GM18858 (cell line): Measurements from ENCODE around the gene CHST3.
"Not testable (repeated sequence)": the region's sequence is repeated elsewhere in the genome, so short reads cannot be mapped to it uniquely, and the experiment has no call there.

Source experiments
- ATAC-seq: cut with Tn5 transposase; IDR thresholded peaks from one replicate; pipeline ENCODE4 v1.9.1; 2021; ENCODE audit not compliant: unreplicated experiment

CHST3 gene

DNA sequence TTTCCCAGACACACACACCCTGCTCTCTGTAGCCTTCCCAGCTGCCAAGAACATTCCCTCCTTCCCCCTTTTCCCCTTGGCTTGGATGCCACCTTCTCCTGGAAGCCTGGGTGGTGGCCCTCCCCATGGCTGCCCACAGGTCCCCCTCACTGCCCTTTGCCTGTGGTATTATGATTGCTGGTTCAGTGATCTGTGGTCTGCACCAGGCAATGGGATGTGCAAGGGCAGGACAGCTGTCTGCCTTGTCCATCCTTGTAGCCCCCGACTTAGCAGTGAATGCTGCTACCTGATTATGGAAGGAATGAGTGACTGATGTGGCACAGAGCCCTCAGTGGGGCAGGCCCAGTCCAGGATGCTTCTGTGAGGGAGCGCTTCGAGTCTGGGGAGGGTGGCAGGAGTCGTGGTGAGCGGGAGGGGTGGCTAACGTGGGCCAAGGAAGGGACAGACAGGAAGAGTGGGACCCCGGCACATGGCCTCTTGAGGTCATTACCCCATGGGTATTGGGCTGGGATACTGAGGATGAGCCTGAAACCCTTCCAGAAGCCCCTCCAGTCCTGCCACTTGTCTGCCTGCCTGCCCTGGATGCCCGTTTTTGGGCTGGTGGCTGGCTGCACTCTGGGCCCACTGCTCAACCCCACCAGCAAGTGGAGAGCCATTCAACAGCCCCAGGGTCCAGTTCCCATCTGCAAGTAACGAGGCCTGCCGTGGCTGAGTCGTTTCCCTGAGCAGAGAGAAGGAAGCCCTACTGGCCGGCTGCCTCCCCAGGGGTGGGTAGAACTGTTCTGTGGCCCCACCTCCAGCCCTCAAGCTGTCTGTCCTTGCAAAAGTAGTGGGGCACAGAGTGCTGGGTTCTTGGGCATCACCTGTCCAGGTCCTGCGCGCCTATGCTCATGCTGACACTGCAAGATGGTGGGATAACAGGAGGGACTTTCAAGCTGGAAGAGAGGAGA lies 8.8 kb downstream of the CHST3 start:
- no peak for ATAC-seq

DNA sequence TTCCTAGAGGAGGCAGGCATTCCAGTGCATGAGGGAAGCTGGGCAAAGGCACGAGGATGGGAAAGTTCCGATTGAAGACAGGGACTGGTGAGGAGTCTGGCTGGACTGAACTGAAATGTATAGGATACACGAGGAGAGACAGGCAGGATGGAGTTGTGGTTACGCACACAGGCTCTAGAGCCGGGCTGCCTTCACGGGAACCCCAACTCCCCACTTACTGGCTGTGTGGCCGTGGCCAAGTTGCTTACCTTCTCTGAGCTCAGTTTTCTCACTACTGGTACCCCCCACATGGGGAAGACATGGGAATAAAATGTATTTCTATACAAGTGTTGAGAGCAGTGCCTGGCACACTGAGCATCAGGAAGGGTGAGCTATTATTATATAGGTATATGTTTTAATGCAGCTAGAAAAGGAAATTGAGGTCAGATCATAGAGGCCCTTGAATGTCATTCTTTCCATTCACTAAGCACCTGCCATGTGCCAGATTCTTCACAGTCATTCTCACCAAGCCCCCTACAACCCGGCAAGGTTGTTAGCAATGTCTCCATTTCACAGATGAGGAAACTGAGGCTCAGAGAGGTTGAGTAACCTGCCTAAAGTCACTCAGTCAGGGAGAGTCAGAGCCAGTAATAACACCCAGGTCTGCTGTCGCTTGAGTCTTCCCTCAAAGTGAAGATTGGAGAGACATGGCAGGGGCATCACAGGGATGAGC lies 9.7 kb downstream of the CHST3 start:
- no peak for ATAC-seq

DNA sequence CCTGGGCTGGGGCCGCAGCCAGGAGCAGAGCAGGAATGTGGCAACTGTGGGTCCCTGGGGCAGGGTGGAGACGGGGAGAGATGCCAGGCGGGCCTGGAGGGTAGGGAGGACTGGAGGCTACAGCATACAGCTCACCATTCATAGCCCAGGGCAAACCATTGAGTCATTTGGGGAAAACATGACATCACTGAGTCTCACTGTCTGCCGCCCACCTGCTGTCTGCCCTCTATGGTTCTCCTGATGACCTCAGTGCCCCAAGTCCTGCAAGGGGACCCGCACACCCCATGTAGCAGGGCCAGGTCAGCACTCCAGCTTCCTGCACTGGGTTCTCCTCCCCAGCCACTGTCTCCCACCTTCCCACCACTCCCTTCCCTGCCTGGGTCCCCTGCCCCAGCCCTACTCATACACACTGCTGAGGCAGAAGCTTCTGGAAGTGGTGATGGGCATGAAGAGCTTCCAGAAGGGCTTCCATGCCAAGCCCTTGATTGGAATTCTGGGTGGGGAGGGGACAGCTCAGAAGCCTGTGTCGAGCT lies 10.4 kb downstream of the CHST3 start:
- ATAC-seq, result no peak

DNA sequence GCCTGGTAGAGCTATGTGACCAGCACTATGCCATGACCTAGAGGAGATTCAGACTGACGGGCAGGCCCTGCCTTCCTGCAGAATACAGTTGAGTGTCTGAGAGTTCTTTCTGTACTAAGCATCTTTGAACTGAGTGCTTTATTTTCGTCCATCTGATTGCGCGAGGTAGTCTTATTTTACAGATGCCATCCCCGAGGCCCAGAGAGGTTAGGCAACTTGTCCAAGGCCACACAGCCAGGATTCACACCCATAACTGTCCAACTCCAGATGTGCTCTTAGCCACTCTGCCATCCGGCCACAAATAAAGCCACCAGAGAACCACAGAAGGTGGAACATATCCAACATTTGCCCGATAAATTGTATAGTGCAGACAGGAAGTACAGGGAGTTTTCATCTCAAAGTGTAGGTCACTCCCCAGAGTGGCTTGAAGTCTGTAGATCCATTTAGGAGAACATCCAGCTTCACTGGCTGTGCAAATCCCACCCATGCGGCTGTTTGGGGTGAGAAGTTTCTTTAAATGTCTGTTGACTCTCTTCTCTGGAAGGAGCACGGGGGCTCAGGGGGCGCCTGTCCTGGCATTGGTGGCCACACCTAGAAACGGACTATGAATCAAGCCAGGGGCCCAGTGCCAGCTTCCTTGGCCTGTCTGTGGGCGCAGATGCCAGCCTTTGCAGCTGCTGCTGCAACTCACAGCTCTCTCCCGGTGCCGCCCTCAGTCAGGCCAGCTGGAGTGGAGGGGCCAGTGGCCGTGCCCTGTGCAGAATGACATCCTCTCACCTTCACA lies 11.1 kb downstream of the CHST3 start:
- no peak for ATAC-seq

DNA sequence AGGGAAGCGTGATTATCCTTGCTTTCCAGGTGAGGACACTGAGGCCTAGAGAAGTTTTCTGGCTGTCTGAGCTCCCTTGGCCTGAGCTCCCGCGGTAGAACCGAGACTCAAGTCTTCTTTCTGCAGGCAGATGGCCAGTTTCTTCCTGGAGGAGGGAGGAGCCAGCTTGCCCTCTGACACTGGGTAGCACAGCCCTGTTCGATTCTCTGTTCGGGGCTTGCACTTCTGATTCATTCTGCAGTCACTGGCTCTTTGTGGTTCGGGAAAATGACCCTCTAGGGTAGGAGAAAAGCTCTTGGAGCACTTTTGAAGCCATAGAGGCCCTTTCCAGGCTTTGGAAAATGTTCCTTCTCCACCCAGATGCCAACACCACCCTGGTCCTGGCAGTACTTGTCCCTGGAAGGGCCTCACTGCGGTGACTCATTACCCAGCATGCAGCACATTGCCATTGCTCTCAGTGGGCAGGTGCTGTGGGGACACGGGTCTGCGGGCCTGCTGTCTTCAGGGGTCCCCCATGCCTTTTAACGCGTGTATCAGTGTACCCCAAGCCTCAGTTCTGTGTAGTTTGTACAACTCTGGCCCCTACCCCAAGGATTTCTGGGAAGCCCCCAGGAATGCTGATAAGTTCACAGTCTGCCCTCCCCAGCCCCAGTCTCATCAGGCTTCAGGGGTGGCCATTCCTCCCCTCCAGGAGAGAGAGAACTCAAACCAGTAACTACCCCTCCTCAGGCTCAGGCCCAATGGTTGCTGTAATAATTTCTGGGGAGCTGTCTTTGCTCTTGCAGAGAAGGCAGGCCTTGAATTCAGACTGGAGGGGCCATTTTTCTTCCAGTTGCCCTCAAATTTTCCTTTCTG lies 11.9 kb downstream of the CHST3 start:
- ATAC-seq, result no peak

DNA sequence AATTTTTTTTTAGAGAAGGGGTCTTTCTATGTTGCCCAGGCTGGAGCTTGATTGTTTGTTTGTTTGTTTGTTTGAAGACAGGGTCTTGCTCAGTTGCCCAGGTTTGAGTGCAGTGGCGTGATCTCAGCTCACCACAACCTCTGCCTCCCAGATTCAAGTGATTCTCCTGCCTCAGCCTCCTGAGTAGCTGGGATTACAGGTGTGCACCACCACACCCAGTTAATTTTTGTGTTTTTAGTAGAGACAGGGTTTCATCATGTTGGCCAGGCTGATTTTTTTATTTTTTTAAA lies 13.4 kb downstream of the CHST3 start:
- not testable (repeated sequence) for ATAC-seq

DNA sequence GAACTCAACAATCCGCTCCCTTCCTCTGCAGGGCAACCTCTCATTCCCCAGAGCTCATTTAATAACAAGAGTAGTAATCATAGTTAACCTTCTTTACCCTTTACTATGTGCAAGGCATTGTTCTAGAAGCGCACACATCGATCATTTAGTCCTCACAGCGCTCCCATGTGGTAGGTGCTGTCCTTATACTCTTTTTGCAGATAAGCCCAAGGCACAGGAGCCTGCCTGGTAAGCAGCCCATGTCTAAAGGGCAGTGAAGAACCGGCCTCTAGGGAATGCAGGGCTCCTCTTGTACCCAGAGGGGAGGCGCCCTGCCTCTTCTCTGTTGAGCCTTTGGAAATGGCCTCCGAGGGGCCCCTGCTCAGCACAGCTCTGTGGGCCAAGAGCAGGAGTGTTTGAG lies 14.3 kb downstream of the CHST3 start:
- no peak for ATAC-seq

DNA sequence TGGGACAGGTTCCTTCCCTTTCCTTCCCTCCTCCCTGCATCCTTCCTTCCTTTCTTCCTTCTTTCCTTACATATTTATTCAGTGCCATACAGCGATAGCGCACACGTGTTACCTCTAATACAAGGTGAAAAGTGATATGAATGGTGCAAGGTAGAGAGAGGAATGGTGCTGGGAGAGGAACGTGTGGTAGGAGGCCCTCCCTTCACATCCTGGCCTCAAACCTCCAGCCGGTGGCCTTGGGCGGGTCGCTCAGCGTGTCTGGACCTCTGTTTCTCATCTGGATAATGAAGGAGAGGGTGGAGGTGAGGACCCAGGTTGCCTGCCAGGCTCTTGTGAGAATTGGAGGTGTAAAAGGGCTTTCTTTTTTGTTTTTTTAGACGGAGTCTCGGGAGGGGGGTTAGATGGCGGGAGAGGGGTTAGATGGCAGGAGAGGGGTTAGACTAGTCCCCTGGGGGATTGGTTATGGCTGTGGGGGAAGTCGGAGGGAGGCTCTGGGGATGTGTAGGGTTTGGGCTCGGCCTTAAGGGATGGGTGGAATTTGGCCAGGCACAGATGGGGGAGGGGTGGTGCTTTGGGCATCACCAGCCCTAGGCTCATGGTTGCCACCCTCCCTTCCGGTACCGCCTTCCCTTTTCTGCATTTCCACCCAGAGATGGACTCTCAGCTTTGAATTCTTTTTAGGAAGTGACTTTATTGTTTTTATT lies 14.9 kb downstream of the CHST3 start:
- ATAC-seq, result no peak

DNA sequence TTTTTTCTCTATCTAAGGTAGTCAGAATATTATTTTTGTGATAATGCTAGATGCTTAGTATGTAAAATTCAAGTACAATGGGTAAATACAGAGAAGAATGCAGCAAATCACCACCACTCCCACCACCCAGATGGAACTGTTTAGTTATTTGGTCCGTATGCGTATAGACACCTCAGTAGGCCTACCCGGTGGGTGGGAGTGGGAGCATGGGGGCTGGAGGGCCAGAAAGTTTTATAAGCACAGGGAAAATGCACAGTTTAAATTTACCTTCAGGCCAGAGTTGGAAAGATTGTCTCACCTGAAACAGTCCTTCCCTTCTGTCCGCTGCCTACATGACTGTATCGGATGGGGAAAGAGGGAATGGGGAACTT lies 15.5 kb downstream of the CHST3 start:
- no peak for ATAC-seq

DNA sequence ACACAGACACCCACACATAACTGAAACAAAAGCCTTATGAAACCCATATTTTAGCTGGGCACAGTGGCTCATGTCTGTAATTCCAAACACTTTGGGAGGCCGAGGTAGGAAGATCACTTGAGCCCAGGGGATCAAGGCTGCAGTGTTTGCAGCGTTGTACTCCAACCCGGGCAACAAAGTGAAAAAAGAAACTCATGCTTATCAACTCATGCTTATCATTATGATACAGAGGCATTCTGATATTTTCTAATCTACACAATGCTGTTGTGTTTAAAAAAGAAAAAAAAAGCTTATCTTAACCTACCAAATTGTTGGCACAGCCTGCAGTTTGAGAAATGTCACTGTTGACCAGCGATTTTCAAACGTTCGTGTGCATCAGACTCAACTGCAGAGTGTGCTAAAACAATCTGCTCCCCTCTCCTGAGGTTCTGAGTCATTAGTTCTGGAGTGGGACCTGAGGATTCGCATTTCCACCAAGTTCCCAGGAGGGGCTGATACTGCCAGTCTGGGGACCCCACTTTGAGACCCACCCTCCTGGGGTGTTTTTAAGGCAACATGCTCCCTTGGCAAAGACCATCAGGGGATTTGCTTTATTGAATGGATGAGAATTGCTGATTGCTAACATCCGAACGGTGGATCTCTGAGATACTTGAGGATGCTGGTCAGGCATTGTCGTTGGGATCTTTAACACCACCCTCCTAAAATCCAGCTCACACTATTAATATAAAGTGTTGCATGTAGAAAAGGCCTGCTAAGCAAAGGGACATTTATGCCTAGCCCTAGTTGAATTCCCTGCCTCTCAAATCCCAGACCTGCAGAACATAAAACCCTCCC lies 16.2 kb downstream of the CHST3 start:
- no peak for ATAC-seq

DNA sequence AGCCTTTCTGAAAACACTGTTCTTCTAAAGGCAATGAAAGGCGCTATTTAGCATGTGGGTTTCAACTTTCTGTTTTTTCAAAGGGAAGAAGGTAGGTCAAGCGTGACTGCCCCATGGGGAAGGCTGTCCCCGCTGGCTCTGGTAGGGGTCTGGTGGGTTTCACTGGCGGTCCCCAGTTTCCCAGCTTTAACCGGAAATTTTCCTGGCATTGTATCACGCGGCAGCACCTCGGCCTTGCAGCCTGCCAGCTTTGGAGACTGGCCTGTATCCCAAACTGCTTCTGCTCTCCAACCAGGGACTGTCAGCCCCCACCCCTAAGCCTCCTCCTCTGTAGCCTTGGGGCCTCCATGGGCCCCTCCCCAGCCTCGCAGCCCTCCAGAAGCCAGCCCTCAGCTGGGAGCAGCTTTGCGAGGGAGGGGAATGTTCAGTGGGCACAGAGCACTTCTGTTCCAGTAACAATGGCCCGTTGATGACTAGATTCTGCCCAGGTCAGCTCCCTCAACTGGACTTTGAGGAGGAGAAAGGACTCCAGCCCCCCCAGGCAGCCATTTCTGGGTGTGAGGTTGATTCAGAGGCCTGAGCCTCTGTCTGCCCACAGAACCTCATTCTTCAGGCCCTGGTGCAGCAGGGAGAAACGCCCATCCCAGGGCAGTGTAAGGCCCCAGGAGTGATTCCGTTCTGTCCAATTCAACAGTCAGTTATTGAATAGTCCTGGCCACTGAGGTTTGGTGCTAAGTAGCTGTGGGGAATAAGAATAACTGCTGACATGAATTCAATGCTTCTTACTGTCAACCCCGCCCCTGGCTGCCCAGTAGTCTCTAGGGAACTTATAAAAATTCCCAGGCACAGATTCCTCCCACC lies 17.1 kb downstream of the CHST3 start:
- no peak for ATAC-seq

DNA sequence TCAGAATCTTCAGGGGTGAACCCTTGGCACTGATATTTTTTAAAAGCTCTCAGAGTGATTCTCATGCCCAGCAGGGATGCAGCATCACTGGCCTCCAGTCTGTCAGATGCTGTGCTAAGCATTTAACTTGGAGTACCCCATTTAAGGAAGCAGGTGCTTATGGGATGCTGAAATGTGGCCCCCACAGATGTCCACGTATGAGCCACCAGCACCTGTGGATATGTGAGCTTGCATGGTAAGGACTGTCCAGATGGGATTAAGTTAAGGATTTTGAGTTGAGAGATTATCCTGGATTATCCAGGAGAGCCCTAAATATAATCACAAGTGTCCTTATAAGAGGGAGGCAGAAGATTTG lies 17.7 kb downstream of the CHST3 start:
- ATAC-seq, result no peak

DNA sequence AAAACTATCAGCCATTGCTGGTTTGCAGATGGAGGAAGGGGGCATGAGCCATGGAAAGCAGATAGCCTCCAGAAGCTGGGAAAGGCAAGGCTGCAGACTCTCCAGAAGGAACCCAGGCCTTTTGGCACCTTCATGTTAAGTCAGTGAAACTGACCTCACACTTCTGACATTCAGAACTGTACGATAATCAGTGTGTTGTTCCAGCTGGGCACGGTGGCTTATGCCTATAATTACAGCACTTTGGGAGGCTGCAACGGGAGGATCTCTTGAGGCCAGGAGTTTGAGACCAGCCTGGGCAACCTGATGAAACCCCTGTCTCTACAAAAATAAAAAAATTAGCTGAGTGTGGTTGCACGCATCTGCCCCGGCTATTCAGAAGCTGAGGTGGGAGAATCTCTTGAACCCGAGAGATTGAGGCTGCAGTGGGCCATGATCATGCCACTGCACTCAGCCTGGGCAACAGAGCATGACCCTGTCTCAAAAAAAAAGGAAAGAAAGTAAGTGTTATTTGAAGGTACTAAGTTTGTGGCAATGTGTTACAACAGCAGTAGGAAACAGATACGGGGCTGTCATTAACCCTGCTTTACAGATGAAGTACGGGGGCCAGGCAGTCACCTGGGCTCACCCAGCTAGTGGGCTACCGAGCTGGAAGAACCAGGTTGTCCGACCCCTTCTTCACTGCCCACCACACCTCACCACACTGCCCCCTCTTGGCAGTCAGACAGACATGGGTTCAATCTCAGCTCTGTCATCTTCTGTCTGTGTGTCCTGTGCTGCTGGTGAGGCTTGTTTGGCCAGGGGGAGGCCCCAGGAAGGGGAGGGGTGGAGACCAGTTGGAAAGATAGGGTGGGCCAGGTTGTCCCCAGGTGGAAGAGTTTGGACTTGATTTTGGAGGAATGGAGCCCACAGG lies 18.3 kb downstream of the CHST3 start:
- no peak for ATAC-seq

DNA sequence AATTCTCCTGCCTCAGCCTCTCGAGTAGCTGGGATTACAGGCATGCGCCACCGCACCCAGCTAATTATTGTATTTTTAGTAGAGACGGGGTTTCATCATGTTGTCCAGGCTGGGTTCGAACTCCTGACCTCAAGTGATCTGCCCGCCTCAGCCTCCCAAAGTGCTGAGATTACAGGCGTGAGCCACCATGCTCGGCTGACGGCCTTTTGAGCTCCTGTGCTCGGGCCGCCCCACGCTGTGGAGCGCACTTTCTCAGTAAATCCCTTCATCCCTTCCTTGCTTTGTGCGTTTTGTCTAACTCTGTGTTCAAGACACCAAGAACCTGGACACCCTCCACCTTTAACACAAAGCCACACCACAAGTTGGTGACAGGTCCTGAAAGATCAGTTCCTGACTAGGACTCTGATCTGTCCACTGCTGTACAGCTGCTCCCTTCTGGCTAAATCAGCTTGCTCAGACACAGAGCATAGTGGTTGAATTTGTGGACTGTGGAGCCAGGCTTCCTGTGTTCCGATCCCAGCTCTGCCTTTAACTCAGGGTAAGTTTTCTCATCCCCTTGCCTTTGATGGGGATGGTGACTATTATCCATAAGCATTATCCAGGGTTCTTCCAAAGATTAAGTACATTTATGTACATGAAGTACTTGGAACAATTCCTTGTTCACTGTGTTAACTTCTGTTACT lies 20.1 kb downstream of the CHST3 start:
- ATAC-seq, result no peak

DNA sequence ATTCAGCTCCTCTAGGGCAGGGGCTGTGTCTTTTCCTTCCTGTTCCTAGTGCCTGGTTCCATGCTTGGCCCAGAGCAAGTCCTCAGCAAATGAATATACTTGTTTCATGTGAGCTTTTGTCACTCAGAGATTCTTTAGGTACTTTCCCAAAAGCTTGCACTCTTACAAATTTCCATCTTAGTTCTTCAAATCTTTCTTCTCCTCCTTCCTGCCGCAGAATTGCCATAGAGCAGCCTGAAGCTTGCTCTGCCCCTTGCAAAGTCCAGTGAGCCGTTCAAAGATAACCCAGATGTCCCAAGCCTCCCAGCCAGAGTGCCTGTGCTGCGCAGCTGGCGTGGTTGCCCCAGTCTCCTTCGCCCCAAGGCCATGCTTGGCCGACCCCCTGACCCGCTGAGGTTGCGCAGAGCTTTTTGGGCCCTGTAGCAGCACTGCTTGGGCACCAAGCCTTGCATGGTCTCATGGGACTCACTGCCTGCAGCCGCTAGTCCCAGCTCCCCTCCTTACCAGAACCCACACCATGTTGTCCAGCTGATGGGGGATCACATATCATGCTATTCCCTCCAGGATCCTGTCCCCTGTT lies 20.7 kb downstream of the CHST3 start:
- ATAC-seq, result no peak

DNA sequence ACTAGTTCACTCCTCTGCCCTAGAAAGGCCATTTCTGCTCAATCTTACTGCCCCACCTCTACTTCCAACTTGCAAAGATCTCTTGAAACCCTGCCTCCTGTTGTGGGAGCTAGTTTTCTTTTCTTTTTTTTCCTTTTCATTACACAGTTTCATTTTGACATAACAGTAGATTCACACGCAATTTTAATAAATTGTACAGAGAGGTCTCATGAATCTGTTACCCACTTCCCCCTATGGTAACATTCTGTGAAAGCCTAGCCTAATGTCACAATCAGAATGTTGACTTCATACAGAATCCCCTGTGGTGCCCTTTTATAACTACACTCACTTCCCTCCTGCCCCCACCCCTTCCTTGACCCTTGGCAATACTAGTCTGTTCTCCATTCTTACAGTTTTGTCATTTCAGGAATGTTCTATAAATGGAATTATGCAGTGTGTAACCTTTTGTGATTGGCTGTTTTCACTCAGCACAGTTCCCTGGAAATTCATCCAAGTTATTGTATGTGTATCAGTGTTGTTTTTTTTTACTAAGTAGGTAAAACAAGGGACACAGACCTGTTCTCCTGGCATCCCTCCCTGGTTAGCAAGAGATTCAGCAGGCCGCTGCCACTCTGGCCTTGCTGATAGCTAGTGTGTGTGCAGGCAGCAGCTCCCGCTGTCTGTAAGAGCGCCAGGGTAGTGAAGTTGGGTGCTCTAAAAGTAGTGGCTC lies 21.5 kb downstream of the CHST3 start:
- no peak for ATAC-seq
